ENCODE results near the gene SLC9B2. TPM values are rescaled to one million over a fixed set of nuclear protein-coding genes. Genes with fewer than 3 reads are reported as not detected.

Gene SLC9B2
- total RNA-seq, 1 donor from 2014 or later = 15.6 TPM

DNA sequence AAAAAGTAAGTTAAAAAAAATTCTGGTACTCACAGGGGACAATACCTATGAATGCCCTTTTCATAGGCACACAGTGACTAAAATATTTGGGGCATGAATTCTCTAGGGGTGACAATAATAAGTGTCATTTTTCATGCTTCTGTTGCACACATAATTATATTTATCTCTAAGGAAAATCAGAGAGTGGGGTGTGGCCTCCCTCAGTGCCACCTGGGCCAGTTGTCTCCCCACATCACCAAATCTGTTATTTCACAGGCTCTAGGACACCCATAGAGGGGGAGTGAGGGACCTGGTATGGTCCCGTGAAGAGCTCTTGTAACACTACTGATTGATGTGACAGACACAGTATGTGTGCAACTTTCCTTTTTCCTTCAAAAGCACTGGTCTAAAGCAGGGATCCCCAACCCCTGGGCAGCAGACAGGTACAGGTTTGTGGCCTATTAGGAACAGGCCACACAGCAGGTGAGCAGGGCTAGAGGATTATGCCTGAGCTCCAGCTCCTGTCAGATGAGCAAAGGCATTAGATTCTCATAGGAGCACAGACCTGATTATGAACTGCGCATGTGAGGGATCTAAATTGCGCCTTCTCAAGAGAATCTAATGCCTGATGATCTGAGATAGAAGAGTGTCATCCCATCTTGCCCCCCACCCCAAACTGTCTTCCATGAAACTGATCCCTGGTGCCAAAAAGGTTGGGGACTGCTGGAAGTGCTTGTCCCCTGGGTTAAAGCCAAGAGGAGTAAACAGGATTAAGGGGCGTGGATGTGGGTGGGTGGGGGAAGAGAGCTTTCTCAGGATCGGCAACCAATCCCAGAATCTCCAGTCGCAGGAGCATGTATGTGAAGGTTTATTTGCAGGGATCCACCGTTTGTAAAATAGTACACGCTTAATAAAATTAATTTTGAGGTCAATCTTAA, 57.9 kb downstream of the SLC9B2 start:
- no peaks in the 10 kb centered on the region for H3K36me3 ChIP-seq
- TF ChIP-seq, protein P1, sequence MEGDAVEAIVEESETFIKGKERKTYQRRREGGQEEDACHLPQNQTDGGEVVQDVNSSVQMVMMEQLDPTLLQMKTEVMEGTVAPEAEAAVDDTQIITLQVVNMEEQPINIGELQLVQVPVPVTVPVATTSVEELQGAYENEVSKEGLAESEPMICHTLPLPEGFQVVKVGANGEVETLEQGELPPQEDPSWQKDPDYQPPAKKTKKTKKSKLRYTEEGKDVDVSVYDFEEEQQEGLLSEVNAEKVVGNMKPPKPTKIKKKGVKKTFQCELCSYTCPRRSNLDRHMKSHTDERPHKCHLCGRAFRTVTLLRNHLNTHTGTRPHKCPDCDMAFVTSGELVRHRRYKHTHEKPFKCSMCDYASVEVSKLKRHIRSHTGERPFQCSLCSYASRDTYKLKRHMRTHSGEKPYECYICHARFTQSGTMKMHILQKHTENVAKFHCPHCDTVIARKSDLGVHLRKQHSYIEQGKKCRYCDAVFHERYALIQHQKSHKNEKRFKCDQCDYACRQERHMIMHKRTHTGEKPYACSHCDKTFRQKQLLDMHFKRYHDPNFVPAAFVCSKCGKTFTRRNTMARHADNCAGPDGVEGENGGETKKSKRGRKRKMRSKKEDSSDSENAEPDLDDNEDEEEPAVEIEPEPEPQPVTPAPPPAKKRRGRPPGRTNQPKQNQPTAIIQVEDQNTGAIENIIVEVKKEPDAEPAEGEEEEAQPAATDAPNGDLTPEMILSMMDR (IDR thresholded peaks at IDR 0.05) = no peak
- DNase-seq (ENCODE audit: low spot score in 2 of 2) = no peak
- H3K4me1 ChIP-seq = peaks cover 3 to 7% of the 10 kb centered on the region in 2 donors
- peak overlapping the region; percentile 91 to 96 for H3K27ac ChIP-seq
- peak overlapping the region; percentile 66 to 71 for H3K4me3 ChIP-seq
- intact Hi-C loops (cut with DNase I) = loop anchor here (1.0 to 5.0 kb wide), 6 partner anchors 58 to 586 kb away; partner anchors contain the start of genes BDH2, CISD2, NFKB1 and SLC9B2
- H3K27me3 ChIP-seq = no peaks in the 10 kb centered on the region
- H3K9me3 ChIP-seq = no peaks in the 10 kb centered on the region

DNA sequence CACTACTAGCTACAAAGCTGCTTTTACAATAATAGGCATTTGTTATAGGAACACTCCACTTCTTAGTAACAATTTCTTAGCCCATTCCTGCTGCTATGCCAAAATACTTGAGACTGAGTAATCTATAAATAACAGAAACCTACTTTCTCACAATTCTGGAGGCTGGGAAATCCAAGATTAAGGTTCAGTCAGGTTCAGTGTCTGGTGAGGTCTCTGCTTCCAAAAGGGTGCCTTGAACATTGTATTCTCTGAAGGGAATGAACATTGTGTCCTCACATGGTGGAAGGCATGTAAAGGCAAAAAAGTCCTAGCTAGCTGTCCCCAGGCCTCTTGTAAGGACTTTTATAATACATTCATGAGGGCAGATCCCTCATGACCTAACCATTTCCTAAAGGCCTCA, 64.0 kb downstream of the SLC9B2 start:
- no peaks in the 10 kb centered on the region for H3K9me3 ChIP-seq
- H3K27me3 ChIP-seq = no peaks in the 10 kb centered on the region
- TF ChIP-seq, protein P1 (IDR thresholded peaks at IDR 0.05) = no peak
- intact Hi-C loops (cut with DNase I) = loop anchor here (5.0 kb wide), 1 partner anchor 665 kb away; the partner anchor contains the start of gene SLC39A8
- DNase-seq (ENCODE audit: low spot score in 2 of 2) = no peak
- no peak overlapping the region for H3K4me3 ChIP-seq
- H3K36me3 ChIP-seq = no peaks in the 10 kb centered on the region
- peaks cover 6 to 14% of the 10 kb centered on the region in 2 donors for H3K4me1 ChIP-seq
- H3K27ac ChIP-seq = peak overlapping the region; percentile 73 to 84

DNA sequence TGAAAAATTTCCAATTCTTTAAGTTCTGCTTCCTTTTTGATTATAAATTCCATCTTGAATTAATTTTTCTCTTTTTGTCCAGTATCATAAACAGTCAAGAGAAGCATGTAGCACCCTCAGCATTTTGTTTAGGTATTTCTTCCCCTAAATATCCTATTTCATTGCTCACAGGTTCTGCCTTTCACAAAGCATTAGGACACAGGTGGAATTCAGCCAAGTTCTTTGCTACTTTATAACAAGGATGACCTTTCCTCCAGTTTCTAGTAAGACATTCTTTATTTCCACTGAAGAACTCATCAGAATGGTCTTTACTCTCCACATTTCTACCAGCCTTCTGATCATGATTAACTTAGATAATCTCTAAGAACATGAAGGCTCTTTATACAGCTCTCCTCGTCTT, 64.5 kb downstream of the SLC9B2 start:
- no peak for DNase-seq (ENCODE audit: low spot score in 2 of 2)
- H3K27me3 ChIP-seq = no peaks in the 10 kb centered on the region
- H3K27ac ChIP-seq = peak overlapping the region; percentile 73 to 84
- peaks cover 6 to 14% of the 10 kb centered on the region in 2 donors for H3K4me1 ChIP-seq
- no peaks in the 10 kb centered on the region for H3K36me3 ChIP-seq
- intact Hi-C loops (cut with DNase I) = loop anchor here (5.0 kb wide), 1 partner anchor 665 kb away; the partner anchor contains the start of gene SLC39A8
- TF ChIP-seq, protein P1 (IDR thresholded peaks at IDR 0.05) = no peak
- no peak overlapping the region for H3K4me3 ChIP-seq
- no peaks in the 10 kb centered on the region for H3K9me3 ChIP-seq

DNA sequence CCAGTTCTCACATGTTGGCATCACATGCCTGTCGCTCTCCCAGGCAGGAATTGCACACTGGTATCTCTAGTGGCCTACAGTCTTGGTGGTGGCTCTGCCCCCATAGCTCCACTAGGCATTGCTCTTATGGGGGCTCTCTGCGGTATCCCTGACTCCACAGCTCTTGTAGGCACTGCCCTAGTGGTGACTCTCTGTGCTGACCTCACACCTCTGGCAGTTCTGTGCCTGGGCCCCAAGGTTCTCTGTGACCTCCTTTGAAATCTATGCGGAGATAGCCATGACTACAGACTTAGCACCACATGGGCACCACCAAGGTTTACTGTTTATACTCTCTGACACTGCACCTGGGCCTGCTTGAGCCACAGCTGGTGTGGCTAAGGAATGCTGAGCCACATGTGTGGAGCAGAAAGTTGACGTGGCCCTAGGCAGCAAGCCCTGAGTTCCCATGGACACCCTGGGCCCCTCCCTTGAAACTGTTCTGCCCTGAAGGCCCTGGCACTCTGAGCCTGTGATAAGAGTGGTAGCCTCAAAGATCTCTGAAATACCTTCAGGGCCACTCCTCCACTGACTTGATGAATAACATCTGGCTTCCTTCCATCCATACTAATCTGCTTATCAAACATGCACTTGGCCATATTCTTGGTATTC, 65.1 kb downstream of the SLC9B2 start:
- no peaks in the 10 kb centered on the region for H3K9me3 ChIP-seq
- no peaks in the 10 kb centered on the region for H3K27me3 ChIP-seq
- intact Hi-C loops (cut with DNase I) = loop anchor here (5.0 kb wide), 1 partner anchor 664 kb away; the partner anchor contains the start of gene SLC39A8
- H3K36me3 ChIP-seq = no peaks in the 10 kb centered on the region
- peaks cover 6 to 14% of the 10 kb centered on the region in 2 donors for H3K4me1 ChIP-seq
- H3K4me3 ChIP-seq = no peak overlapping the region
- peak in 1 of 2 donors; percentile 62 for DNase-seq (ENCODE audit: low spot score in 2 of 2)
- peak overlapping the region; percentile 73 to 84 for H3K27ac ChIP-seq
- TF ChIP-seq, protein P1 (IDR thresholded peaks at IDR 0.05) = no peak

DNA sequence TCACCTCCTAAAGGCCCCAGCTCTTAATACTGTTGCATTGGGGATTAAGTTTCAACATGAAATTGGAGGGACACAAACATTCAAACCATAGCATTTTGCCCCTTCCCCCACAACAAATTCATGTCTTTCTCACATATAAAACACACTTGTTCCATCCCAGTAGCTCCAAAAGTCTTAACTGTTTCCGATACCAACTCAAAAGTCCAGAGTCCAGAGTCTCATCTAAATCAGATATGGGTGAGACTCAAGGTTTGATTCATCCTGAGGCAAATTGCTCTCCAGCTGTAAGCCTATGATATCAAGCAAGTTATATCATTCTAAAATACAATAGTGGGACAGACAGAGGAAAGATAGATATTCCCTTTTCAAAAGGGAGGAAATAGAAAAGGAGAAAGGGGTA, 65.8 kb downstream of the SLC9B2 start:
- no peaks in the 10 kb centered on the region for H3K27me3 ChIP-seq
- peaks cover 6 to 14% of the 10 kb centered on the region in 2 donors for H3K4me1 ChIP-seq
- no peak overlapping the region for H3K4me3 ChIP-seq
- intact Hi-C loops (cut with DNase I) = loop anchor here (5.0 kb wide), 1 partner anchor 664 kb away; the partner anchor contains the start of gene SLC39A8
- H3K27ac ChIP-seq = peak overlapping the region; percentile 73 to 84
- TF ChIP-seq, protein P1 (IDR thresholded peaks at IDR 0.05) = no peak
- no peaks in the 10 kb centered on the region for H3K36me3 ChIP-seq
- H3K9me3 ChIP-seq = no peaks in the 10 kb centered on the region
- no peak for DNase-seq (ENCODE audit: low spot score in 2 of 2)
